ENCODE measurements around the gene TOP2A. TPM values are rescaled to one million over a fixed set of nuclear protein-coding genes. Genes with fewer than 3 reads are reported as not detected.

Gene TOP2A
- total and polyA plus RNA-seq, 9 of the 15 experiments (the other 6 are each of a cell fraction or from before 2014, with no cell fraction given), result 133 to 347 (median 259) TPM

DNA sequence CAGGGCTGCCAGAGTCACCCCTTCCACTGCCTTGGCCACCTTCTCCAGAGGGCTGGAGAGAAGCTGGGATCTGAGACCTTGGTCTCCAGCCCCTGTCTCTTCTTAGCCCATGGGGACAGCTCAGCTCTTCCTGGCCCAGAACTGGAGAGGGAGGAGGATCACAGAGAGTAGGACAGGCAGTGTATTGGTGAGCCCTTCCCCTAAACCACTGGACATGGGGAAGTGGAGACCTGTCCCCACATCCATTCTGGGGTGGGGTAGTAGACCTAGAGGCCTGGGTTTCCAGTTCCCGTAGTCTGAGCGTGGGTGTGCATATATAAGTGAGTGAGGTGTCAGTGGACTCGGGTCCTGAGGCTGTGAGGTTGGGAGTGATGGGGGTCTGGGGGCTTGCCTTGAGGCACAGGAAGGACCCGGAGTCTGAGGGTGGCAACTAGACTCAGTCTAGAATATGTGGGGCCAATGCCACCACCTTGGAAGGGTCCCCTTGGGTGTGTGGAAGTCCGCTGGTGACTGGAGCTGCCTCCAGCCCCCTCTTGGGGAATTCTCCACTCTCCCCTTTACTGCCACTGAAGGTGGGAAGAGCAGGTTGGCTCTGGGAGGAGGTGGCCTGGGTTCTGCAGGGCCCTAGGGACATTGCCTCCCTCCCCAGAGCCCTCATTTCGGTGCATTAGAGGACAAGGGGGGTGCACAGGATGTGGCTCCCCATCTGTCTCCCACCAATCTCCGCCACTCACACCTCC lies 73.1 kb downstream of the TOP2A start:
- H3K4me2 ChIP-seq (ENCODE audit: insufficient read depth, low read length), result peak overlapping the region; percentile 62
- no peaks in the 10 kb centered on the region for H3K9me3 ChIP-seq (replicated peaks; ENCODE audit: control insufficient read depth, insufficient read depth, low read depth, low read length)
- DNase-seq (ENCODE audit: extremely low read depth in 1 of 4, low spot score in 3 of 4) (no peak), FAIRE-seq (no peak), ATAC-seq (no peak)
- no peaks in the 10 kb centered on the region for H3K27me3 ChIP-seq (ENCODE audit: control insufficient read depth in 2 of 2, insufficient read depth in 2 of 2, low read length in 2 of 2)
- H3K9ac ChIP-seq (ENCODE audit: insufficient read depth in 1 of 2, low read depth in 2 of 2, low read length in 2 of 2), result peak overlapping the region; percentile 42 to 85
- no peaks in the 10 kb centered on the region for H3K9me1 ChIP-seq (ENCODE audit: control insufficient read depth, insufficient read depth, low read length)
- BruUV-seq (replicated peaks), result no TSS peak
- ChIA-PET CTCF (ENCODE audit: low intra/inter-chr PET ratio) (interaction anchor here (0.6 kb wide), 1 partner anchor 89 kb away, joined by 3 read pairs; no protein-coding TSS in a partner anchor), POLR2A (interaction anchor here (0.9 to 1.5 kb wide), 11 partner anchors 10 to 276 kb away, joined by 3 to 5 read pairs (median 3); no protein-coding TSS in a partner anchor)
- peaks cover 50 to 65% of the 10 kb centered on the region in 2 experiments for H3K4me1 ChIP-seq (replicated peaks in 1 of 2; ENCODE audit: control insufficient read depth in 2 of 2, insufficient read depth in 2 of 2, low read length in 2 of 2)
- peak overlapping the region; percentile 53 for H3K27ac ChIP-seq (ENCODE audit: extremely low read depth, low read depth, low read length)
- H3K4me3 ChIP-seq, result peak overlapping the region; percentile 35
- H3K79me2 ChIP-seq (ENCODE audit: control insufficient read depth, insufficient read depth, low read length), result peaks cover 68% of the 10 kb centered on the region
- intact Hi-C loops (cut with micrococcal nuclease), result loop anchor here (5.0 kb wide), 1 partner anchor 37 kb away; the partner anchor contains the start of gene RARA
- peaks cover 39% of the 10 kb centered on the region; the same call in 1 of the 3 replicates for H3K36me3 ChIP-seq (ENCODE audit: control insufficient read depth, insufficient read depth, low read length)
- no peaks in the 10 kb centered on the region for H4K20me1 ChIP-seq (replicated peaks; ENCODE audit: control insufficient read depth, insufficient read depth, low read length)
- in situ Hi-C loops (cut with MboI), result no loop called here
- peak overlapping the region; percentile 46 for H2AFZ ChIP-seq (ENCODE audit: low read depth, low read length)
- 46% methylated on average over 7 of the region's 7 CpGs for WGBS (ENCODE audit: insufficient coverage, low coverage, missing lambda C conversion rate)
- TF ChIP-seq NCOR1 (IDR thresholded peaks at IDR 0.05) (peak; percentile 43; the same call in 1 of the 2 replicates), EGR1 (conservative IDR thresholded peaks at IDR 0.05) (peak; percentile 17; the same call in 1 of the 2 replicates), SRF (CRISPR knock-in tag; IDR thresholded peaks at IDR 0.05) (no peak), ZNF668 (CRISPR knock-in tag; IDR thresholded peaks at IDR 0.05) (no peak), ZNF436 (CRISPR knock-in tag; IDR thresholded peaks at IDR 0.05) (no peak), GATAD2B (IDR thresholded peaks at IDR 0.05; ENCODE audit: borderline replicate concordance) (0 out of 2 replicates have a peak, but pooled peaks have one; percentile 6), ELF4 (CRISPR knock-in tag; IDR thresholded peaks at IDR 0.05) (no peak), KLF16 (IDR thresholded peaks at IDR 0.05) (no peak), TEAD1 (CRISPR knock-in tag; IDR thresholded peaks at IDR 0.05) (no peak), NR2F6 (CRISPR knock-in tag; IDR thresholded peaks at IDR 0.05) (no peak)
- TF ChIP-seq, protein P1, sequence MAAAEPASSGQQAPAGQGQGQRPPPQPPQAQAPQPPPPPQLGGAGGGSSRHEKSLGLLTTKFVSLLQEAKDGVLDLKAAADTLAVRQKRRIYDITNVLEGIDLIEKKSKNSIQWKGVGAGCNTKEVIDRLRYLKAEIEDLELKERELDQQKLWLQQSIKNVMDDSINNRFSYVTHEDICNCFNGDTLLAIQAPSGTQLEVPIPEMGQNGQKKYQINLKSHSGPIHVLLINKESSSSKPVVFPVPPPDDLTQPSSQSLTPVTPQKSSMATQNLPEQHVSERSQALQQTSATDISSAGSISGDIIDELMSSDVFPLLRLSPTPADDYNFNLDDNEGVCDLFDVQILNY (CRISPR knock-in tag; IDR thresholded peaks at IDR 0.05), result no peak
- TF ChIP-seq, protein P2, sequence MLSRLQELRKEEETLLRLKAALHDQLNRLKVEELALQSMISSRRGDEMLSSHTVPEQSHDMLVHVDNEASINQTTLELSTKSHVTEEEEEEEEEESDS (CRISPR knock-in tag; IDR thresholded peaks at IDR 0.05), result no peak
- TF ChIP-seq, protein P3, sequence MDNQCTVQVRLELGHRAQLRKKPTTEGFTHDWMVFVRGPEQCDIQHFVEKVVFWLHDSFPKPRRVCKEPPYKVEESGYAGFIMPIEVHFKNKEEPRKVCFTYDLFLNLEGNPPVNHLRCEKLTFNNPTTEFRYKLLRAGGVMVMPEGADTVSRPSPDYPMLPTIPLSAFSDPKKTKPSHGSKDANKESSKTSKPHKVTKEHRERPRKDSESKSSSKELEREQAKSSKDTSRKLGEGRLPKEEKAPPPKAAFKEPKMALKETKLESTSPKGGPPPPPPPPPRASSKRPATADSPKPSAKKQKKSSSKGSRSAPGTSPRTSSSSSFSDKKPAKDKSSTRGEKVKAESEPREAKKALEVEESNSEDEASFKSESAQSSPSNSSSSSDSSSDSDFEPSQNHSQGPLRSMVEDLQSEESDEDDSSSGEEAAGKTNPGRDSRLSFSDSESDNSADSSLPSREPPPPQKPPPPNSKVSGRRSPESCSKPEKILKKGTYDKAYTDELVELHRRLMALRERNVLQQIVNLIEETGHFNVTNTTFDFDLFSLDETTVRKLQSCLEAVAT (IDR thresholded peaks at IDR 0.05), result no peak
